Activated naive CD8-positive, alpha-beta T cell treated with anti-CD3 and anti-CD28 coated beads, Interleukin-2, amount 50 U/mL, for 24 hours (primary cell): ENCODE data around the gene PDE4D.
"Not testable (repeated sequence)": the region's sequence is repeated elsewhere in the genome, so short reads cannot be mapped to it uniquely, and the experiment has no call there.

ENCODE experiments used
- ATAC-seq: fragments of 150-1000 bp; cut with Tn5 transposase; one replicate; pipeline ENCODE4 v1.10.0; 2021
- DNase-seq: peaks from one replicate; pipeline ENCODE4 v3.0.0; 2021
- H3K27ac Mint-ChIP-seq: one replicate; pipeline ENCODE4 v1.8.0; 2021; ENCODE audit warnings: mild to moderate bottlenecking, mixed read lengths
- H3K27me3 Mint-ChIP-seq: one replicate; pipeline ENCODE4 v1.8.0; 2021; ENCODE audit warnings: mixed read lengths
- H3K36me3 Mint-ChIP-seq: one replicate; pipeline ENCODE4 v1.8.0; 2021; ENCODE audit warnings: low read depth, mixed read lengths
- H3K4me1 Mint-ChIP-seq: one replicate; pipeline ENCODE4 v1.8.0; 2021; ENCODE audit warnings: mixed read lengths
- H3K4me3 Mint-ChIP-seq: one replicate; pipeline ENCODE4 v1.8.0; 2021; ENCODE audit warnings: mild to moderate bottlenecking, moderate library complexity, mixed read lengths
- H3K9me3 Mint-ChIP-seq: one replicate; pipeline ENCODE4 v1.8.0; 2021; ENCODE audit warnings: mixed read lengths

The PDE4D gene

DNA sequence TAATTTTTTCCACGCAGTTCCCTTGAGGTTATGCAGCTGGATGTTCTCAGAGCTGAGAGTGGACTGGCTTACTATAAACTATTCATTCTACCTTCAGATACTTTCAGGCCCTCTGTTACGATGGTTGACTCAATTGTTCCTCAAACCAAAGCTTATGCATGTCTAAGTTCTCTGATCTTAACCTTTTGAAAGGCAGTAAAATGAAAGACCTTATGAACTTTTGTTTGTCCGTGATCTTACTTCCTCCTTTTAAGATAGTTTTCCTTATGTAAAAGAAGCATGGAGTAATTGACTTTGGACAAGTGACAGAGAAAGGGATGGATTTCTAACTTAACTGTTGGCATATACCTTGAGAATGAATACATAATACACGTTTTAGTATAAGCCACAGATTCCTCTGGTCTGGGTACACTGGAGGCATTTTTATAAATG, 575.7 kb downstream of the PDE4D start:
- Mint-ChIP-seq H3K27ac (no peak overlapping the region), H3K27me3 (peaks cover 1% of the 10 kb centered on the region), H3K4me3 (no peak overlapping the region), H3K36me3 (no peaks in the 10 kb centered on the region), H3K4me1 (peaks cover 4% of the 10 kb centered on the region), H3K9me3 (no peaks in the 10 kb centered on the region)
- ATAC-seq = no peak
- DNase-seq = no peak

DNA sequence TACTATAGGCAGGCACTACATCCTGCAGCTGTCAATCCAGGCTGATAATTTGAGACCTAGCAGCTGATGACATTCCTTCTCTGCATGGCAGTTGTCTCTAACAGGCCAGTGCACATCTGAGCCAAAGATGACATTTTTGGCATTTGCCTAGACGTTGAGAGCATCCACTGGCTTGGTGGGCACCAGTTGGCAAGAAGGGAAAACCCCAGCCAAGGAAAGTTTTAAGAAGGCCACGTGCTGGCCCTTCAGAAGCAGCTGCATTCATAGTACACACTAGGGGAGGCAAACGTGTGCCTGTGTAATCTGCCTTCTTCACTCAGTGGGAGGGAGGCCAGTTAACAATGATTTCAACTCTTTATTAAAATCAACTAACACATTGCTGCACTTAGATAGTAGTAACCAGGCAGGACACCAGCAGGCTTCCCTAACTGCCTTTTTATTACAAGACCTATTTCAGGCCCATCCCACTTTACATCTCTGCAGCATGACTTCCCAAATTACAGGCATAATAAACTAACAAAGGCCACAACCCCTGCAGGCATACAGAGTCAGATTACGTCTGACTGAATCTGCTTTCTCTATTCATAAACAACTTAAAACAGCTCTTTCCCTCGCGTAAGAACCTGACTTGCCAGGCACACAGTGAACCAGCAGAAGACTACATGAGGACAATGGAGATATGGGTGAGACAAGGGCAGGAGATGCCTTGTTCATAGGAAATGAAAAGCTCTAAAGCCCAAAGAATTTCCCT, 576.3 kb downstream of the PDE4D start:
- Mint-ChIP-seq H3K27ac (no peak overlapping the region), H3K36me3 (no peaks in the 10 kb centered on the region), H3K4me1 (peaks cover 4% of the 10 kb centered on the region), H3K9me3 (no peaks in the 10 kb centered on the region), H3K27me3 (peaks cover 1% of the 10 kb centered on the region), H3K4me3 (no peak overlapping the region)
- DNase-seq (no peak), ATAC-seq (peak; percentile 26)

DNA sequence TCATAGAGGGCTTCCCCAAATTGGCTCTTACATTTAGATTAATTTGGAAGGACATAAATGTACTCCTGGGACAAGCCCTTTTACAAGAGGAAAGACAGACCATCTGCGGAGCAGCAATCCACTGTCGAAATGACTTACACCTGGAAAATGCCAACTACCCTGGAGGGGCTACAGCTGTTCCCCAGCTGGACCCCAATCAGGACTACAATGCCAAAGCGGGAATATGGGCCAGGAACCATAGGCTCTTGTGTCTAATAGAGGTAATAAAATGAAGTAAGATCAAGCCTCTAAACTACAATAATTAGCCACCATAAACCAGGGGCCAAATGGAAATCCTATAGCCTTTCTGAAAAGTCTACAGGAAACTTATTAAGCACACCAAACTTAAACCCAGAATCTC, 581.3 kb downstream of the PDE4D start:
- Mint-ChIP-seq H3K36me3 (no peaks in the 10 kb centered on the region), H3K27ac (no peak overlapping the region), H3K4me3 (no peak overlapping the region), H3K9me3 (no peaks in the 10 kb centered on the region), H3K27me3 (no peaks in the 10 kb centered on the region), H3K4me1 (no peaks in the 10 kb centered on the region)
- ATAC-seq = no peak
- no peak for DNase-seq

DNA sequence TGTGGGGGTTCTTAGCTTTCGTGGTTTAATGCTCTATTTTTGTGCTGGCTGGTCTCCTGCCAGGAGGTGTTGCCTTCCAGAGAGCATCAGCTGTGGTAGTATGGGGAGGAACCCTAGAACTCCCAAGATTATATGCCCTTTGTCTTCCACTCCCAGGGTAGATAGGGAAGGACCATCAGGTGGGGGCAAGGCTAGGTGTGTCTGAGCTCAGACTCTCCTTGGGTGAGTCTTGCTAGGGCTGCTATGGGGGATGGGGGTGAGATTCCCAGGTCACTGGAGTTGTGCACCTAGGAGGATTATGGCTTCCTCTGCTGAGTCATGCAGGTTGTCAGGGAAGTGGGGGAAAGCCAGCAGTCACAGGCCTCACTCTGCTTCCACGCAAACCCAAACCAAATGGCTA, 584.8 kb downstream of the PDE4D start:
- not testable (repeated sequence) for H3K27ac Mint-ChIP-seq, DNase-seq, H3K27me3 Mint-ChIP-seq, H3K36me3 Mint-ChIP-seq, ATAC-seq, H3K4me1 Mint-ChIP-seq, H3K4me3 Mint-ChIP-seq, H3K9me3 Mint-ChIP-seq

DNA sequence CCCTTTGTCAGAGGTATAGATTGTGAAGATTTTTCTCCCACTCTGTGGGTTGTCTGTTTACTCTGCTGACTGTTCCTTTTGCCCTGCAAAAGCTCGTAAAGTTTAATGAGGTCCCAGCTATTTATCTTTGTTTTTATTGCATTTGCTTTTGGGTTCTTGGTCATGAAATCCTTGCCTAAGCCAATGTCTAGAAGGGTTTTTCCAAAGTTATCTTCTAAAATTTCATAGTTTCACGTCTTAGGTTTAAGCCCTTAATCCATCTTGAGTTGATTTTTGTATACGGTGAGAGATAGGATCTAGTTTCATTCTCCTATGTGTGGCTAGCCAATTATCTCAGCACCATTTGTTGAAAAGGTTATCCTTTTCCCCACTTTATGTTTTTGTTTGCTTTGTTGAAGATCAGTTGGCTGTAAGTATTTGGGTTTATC, 590.2 kb downstream of the PDE4D start:
- not testable (repeated sequence) for H3K36me3 Mint-ChIP-seq, H3K4me3 Mint-ChIP-seq, H3K4me1 Mint-ChIP-seq, H3K9me3 Mint-ChIP-seq, H3K27me3 Mint-ChIP-seq, ATAC-seq, DNase-seq, H3K27ac Mint-ChIP-seq

DNA sequence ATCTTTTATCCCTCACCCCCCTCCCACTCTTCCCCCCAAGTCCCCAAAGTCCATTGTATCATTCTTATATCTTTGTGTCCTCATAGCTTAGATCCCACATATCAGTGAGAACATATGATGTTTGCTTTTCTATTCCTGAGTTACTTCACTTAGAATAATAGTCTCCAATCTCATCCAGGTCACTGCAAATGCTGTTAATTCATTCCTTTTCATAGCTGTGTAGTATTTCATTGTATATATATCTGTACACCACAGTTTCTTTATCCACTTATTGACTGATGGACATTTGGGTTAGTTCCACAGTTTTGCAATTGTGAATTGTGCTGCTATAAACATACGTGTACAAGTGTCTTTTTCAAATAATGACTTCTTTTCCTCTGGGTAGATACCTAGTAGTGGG, 591.0 kb downstream of the PDE4D start:
- DNase-seq, H3K36me3 Mint-ChIP-seq, H3K27me3 Mint-ChIP-seq, H3K4me1 Mint-ChIP-seq, H3K27ac Mint-ChIP-seq, H3K4me3 Mint-ChIP-seq, ATAC-seq, H3K9me3 Mint-ChIP-seq: not testable (repeated sequence)

DNA sequence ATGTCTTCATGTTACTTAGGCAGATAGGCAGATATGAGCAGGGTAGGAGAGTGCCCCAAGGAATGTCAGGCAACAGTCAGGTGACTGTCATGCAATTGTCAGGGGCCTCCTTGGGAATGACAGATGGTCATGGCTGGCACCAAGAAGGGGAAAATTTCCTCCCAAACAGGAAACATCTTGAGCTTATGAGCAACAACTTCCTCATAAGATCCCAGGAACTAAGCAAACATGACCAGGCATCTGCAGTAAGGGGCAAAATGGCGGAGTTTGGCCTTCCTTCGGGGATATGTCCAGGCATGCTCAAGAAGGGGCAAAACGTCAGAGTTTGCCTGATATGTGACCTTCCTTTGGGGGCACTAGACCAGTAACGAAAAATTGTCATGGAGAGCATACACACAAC, 591.8 kb downstream of the PDE4D start:
- H3K4me1 Mint-ChIP-seq = peaks cover 9% of the 10 kb centered on the region
- ATAC-seq (no peak), DNase-seq (no peak)
- no peak overlapping the region for H3K27ac Mint-ChIP-seq
- no peaks in the 10 kb centered on the region for H3K9me3 Mint-ChIP-seq
- H3K27me3 Mint-ChIP-seq = peaks cover 3% of the 10 kb centered on the region
- H3K36me3 Mint-ChIP-seq = no peaks in the 10 kb centered on the region
- H3K4me3 Mint-ChIP-seq = no peak overlapping the region

DNA sequence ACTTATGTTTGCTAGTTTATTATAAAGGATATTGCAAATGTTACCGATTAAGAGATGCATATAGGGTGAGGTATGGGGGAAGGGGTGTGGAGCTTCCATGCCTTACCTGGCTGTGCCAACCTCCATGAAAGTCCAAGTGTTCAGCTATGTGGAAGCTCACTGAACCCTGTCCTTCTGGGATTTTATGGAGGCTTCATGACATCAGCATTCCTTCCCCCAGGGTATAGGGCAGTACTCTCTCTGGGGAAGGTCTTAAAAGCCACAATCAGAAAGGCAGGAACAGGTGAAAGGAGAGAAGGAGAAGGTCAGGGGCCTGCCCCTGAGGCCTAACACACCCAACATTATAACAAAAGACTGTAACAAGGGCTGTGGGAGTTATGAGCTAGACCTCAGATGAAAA, 592.6 kb downstream of the PDE4D start:
- ATAC-seq = no peak
- Mint-ChIP-seq H3K9me3 (no peaks in the 10 kb centered on the region), H3K27ac (no peak overlapping the region), H3K4me3 (no peak overlapping the region), H3K27me3 (peaks cover 3% of the 10 kb centered on the region), H3K36me3 (no peaks in the 10 kb centered on the region), H3K4me1 (peaks cover 12% of the 10 kb centered on the region)
- DNase-seq = no peak

DNA sequence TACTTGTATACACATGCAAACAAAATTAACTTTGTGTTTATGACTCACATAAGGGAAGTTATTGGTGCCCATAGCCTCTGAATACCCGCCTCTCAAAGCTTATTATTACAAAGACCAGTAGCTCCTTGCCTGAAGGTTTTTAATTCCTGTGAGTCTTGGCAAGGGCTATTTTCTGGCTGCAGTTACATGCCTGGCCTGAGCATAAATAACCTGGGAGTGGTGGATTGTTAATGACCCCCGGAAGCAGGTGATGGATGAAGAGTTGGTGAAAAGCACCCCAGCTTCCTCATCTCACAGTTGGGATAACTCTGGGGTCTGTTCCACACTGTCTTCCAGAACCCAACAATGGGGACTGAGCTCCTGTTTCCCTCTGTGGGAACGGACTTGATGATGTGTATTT, 594.5 kb downstream of the PDE4D start:
- H3K36me3 Mint-ChIP-seq = no peaks in the 10 kb centered on the region
- H3K4me1 Mint-ChIP-seq = peaks cover 13% of the 10 kb centered on the region
- ATAC-seq = no peak
- H3K27me3 Mint-ChIP-seq = no peaks in the 10 kb centered on the region
- DNase-seq = no peak
- H3K4me3 Mint-ChIP-seq = no peak overlapping the region
- H3K27ac Mint-ChIP-seq = no peak overlapping the region
- H3K9me3 Mint-ChIP-seq = no peaks in the 10 kb centered on the region

DNA sequence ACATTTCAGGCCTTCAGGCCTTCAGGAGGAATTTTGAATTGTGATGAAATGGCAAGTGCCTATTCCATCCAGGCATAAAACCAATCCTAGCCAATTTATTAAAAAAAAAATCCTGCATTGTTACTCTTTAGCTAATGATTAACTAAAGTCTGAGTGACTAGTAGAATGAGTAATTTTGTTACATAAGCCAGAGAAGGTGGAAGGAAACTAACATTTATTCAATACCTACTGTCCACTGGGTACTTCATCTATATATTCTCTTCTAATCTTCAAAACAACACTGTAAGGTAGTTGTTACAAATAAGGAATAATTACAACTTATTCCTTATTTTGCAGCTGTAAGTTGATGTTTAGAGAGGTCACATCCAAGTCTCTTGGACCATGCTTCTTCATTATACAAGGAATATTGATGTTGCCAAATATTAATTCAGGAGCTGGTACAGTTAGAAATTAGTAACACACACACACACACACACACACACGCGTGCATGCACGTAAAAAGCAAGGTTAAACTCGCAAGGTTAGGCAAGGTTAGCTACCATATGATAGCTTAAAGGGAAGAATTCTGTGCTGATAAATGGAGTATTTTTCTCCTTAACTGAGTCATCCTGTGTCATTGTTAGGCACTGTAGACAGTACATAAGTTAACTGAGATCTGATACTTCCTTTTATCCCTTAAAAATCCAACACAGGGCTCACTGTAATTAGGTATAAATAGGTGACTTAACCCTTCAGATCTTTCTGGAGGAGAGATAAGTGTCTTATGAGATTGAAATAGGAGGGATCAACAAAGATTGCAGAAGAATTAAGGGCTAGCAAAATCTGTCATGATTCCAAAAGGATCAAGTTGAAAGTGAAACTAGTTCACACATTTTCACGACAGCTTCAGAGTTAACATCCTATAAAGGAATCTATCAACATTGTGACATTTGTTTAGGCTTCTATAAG, 596.9 kb downstream of the PDE4D start:
- no peaks in the 10 kb centered on the region for H3K27me3 Mint-ChIP-seq
- DNase-seq (no peak), ATAC-seq (no peak)
- no peak overlapping the region for H3K4me3 Mint-ChIP-seq
- no peaks in the 10 kb centered on the region for H3K36me3 Mint-ChIP-seq
- H3K27ac Mint-ChIP-seq = no peak overlapping the region
- no peaks in the 10 kb centered on the region for H3K9me3 Mint-ChIP-seq
- H3K4me1 Mint-ChIP-seq = peaks cover 18% of the 10 kb centered on the region

DNA sequence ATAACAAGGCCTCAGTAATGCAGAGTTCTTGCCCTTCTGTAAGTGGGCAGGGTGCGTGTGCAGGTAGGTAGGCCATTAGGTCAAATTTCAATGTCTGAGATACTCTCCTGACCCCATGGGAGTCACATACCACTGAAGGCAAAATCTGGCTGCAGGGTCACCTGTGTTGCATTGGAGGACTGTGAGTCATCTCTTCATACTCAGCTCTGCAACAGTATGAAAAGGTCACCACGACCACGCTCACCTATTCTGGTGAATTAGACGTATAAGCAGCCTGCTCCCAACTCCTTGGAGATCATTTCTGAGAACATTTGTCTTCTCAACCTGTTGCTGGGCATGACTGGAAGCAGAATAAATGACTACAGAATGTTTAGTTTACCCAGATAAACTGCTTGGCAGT, 599.8 kb downstream of the PDE4D start:
- Mint-ChIP-seq H3K27me3 (no peaks in the 10 kb centered on the region), H3K4me3 (no peak overlapping the region), H3K36me3 (no peaks in the 10 kb centered on the region), H3K4me1 (peaks cover 18% of the 10 kb centered on the region), H3K9me3 (no peaks in the 10 kb centered on the region), H3K27ac (no peak overlapping the region)
- ATAC-seq (peak; percentile 82), DNase-seq (no peak)

DNA sequence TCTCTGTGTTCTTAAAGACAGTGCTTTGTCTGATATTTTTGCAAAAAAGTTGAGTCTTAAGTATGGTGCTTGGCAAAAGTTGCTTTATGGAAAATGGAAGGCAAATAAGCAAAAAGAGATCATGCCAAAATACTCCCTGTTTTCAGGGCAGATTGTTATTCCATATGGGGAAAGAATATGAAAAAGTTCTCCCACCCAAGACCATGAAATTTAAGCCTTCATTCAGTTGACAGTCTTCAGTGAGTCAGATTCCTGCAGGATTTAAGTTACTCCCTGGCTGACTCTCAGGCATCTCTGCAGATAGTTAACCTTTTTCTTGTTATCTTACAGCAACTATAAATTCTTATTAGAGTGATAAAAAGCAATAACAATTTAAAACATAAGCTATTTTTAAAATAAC, 601.6 kb downstream of the PDE4D start:
- peaks cover 4% of the 10 kb centered on the region for H3K27me3 Mint-ChIP-seq
- ATAC-seq = no peak
- no peaks in the 10 kb centered on the region for H3K36me3 Mint-ChIP-seq
- peaks cover 12% of the 10 kb centered on the region for H3K4me1 Mint-ChIP-seq
- no peak overlapping the region for H3K4me3 Mint-ChIP-seq
- no peaks in the 10 kb centered on the region for H3K9me3 Mint-ChIP-seq
- no peak for DNase-seq
- no peak overlapping the region for H3K27ac Mint-ChIP-seq

DNA sequence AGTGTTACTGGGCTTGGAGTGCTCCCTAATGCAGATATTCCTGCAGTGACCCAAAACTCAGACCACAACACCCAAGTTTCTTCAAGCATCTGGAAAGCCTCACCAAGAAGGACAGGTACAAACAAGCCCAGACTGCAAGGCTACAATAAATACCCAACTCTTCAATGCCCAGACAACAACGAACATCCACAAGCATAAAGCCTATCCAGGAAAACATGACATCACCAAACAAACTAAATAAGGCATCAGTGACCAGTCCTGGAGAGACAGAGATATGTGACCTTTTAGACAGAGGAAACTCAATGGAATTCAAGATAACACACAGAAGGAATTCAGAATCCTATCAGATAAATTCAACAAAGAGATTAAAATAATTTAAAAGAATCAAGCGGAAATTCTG, 605.6 kb downstream of the PDE4D start:
- no peak for ATAC-seq
- Mint-ChIP-seq H3K27ac (no peak overlapping the region), H3K36me3 (no peaks in the 10 kb centered on the region), H3K27me3 (peaks cover 4% of the 10 kb centered on the region), H3K4me3 (no peak overlapping the region), H3K9me3 (no peaks in the 10 kb centered on the region), H3K4me1 (no peaks in the 10 kb centered on the region)
- DNase-seq = no peak

DNA sequence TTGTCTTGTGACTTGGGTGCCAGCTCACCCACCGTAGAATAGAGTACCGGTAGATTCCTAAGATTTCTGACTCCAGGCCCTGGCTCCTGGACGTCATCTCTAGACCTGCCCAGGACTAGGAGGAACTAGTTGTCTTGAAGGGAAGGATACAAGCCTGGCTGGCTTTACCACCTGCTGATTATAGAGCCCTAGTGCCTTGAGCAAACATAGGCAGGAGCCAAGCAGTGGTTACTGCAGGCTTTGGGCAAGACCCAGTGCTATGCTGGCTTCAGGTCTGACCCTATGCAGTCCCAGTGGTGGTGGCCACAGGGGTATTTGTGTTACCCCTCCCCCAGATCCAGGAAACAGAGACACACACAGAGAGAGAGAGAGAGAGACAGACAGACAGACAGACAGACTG, 606.2 kb downstream of the PDE4D start:
- DNase-seq = no peak
- Mint-ChIP-seq H3K27me3 (peaks cover 4% of the 10 kb centered on the region), H3K36me3 (no peaks in the 10 kb centered on the region), H3K27ac (no peak overlapping the region), H3K4me3 (no peak overlapping the region), H3K9me3 (no peaks in the 10 kb centered on the region), H3K4me1 (no peaks in the 10 kb centered on the region)
- no peak for ATAC-seq

DNA sequence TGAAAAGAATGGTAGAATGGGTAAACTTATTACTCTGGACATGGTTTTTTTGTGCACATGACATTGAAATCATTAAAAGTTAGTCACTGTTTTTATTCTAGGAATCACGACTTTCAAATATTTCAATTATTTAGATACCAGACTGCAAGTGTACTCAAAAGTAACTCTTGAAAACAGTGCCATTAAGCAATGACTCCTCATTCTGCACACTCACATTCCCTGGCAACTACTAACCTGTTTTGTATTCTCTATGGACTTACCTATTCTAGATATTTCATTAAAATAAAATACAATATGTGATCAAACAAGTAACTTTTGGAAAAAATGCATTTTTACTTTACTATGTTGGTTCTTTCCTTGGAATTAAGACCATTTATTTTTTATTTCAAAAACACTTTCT, 607.0 kb downstream of the PDE4D start:
- Mint-ChIP-seq H3K36me3 (no peaks in the 10 kb centered on the region), H3K27me3 (peaks cover 5% of the 10 kb centered on the region), H3K4me1 (no peaks in the 10 kb centered on the region), H3K4me3 (no peak overlapping the region), H3K27ac (no peak overlapping the region), H3K9me3 (no peaks in the 10 kb centered on the region)
- no peak for DNase-seq
- ATAC-seq = no peak
